G401 (cell line): Measurements from ENCODE around the gene HSPA9. TPM values are rescaled to one million over a fixed set of nuclear protein-coding genes. Genes with fewer than 3 reads are reported as not detected.
"Not testable (repeated sequence)": the region's sequence is repeated elsewhere in the genome, so short reads cannot be mapped to it uniquely, and the experiment has no call there.

Experiments used
- DNase-seq: peaks from one replicate; pipeline ENCODE4 v3.0.0-alpha.2; 2015; ENCODE audit warnings: low spot score
- in situ Hi-C: cut with HindIII; loops from 2 replicates; pipeline ENCODE4 v1.10.0; 2016; ENCODE audit warnings: low sequenced_read_pairs, mixed read lengths
- total RNA-seq: library from RNA; depleted of rRNA; stranded (reverse); fragments of >200 nt; shearing (Covaris generic); gene quantifications from 2 replicates; pipeline ENCODE4 v1.2.3, GENCODE V29; 2014

HSPA9 gene
- total RNA-seq, 1 experiment from 2014 or later: 650 TPM

GRCh38 chr5:138541511-138542179, 33.6 kb downstream of the HSPA9 start:
- no peak for DNase-seq
- in situ Hi-C loops: no loop called here

- no peak for DNase-seq
- in situ Hi-C loops: no loop called here
Observed at GRCh38 chr5:138539791-138540190, 35.4 kb downstream of the HSPA9 start.

DNA sequence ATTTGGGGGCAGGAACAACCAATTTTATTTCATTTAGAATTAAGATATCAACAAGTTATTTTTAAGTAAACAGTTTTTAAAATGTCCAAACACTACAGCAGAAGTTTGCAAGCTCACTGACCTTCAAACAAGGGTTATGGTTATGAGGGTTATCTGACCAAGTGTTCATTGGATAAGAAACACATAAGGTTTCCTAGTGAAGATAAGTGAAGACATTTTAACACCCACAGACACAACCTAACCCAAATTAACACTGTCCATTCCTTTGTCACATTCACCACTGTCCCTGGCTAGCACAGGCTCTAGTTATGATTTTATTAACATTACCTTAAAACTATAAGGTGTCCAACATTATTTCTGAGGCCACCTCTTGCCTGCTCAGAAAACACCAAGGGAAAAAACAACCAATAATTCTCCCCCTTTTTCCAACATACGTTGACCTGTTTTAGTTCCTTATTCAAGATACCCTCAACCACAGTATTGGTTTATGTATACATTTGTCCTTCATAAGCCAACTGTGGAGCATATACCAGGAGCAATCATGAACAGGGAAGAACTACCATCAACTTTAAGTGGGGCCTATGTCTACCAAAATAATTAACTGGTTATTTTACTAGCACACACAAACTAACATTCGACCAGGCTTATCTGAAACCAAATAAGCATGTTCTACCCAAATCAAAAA, 36.1 kb downstream of the HSPA9 start:
- in situ Hi-C loops: no loop called here
- no peak for DNase-seq

- in situ Hi-C loops: no loop called here
- no peak for DNase-seq
Observed at GRCh38 chr5:138536665-138537315, 38.4 kb downstream of the HSPA9 start.

DNA sequence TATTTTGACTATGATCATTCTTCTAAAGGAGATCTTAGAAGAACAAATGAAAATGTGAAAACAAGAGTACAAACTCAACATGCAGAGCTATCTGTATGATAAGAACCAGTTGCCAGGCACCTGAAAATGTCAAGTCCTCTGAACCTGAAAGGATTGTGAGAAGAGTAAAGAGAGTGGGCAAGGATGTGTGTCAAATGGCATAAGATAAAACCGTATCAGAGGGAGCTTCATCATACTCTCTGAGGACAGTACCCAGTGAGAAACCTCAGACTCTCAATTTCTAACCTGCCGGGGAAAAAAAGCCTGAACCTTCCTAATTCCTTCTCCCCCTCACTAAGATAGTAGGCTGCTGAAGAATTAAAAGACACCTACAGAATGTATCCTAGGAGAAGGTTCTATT, 39.0 kb downstream of the HSPA9 start:
- in situ Hi-C loops: no loop called here
- no peak for DNase-seq

GRCh38 chr5:138533973-138534941, 40.9 kb downstream of the HSPA9 start:
- DNase-seq: no peak
- in situ Hi-C loops: no loop called here

GRCh38 chr5:138529812-138530211, 45.4 kb downstream of the HSPA9 start:
- no peak for DNase-seq
- in situ Hi-C loops: no loop called here

DNA sequence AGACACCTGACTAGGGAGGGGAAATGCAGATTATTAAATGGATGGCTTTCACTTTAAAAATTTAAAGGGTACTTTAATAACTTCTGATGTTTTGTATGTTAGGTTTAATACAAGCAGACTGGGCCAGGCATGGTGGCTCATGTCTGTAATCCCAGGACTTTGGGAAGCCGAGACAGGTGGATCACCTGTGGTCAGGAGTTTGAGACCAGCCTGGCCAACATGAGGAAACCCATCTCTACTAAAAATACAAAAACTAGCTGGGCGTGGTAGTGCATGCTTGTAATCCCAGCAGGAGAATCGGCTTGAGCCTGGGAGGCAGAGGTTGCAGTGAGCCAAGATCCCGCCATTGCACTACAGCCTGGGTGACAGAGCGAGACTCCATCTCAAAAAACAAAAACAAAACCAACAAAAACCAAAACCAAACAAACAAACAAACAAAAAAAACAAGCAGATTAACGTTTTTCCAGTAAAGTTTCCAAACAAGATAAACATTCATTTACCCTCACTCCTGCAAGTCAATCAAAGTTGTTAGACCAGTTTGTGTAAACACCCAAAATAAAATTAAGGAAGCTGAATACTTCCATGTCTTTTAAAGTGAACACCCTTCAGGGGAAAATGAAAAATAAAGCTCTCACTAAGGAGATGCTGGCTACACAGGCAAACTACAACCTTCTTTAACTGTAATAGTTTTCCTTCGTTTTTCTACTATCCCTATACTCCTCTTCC, 46.3 kb downstream of the HSPA9 start:
- in situ Hi-C loops: no loop called here
- no peak for DNase-seq

- in situ Hi-C loops: no loop called here
- DNase-seq: no peak
Observed at GRCh38 chr5:138528208-138528607, 47.0 kb downstream of the HSPA9 start.

DNA sequence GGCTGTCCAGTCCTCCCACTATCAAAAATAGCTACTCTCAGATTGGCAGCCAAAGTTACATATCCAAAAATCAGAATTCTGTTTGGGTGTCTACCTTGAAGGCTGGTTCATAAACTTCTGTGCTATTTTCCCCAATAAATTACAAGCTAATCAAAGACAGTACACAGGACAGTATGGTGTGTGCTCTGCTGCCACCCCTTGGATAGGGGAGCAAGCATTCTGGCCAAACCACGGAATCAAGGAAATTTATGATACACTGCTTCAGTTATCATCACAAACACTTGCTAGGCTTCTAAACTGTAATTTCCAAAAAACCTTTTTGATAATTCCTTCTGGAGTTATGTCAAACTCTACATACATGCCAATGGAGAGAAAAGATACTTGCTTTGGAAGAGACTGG, 48.0 kb downstream of the HSPA9 start:
- in situ Hi-C loops: no loop called here
- DNase-seq: no peak

DNA sequence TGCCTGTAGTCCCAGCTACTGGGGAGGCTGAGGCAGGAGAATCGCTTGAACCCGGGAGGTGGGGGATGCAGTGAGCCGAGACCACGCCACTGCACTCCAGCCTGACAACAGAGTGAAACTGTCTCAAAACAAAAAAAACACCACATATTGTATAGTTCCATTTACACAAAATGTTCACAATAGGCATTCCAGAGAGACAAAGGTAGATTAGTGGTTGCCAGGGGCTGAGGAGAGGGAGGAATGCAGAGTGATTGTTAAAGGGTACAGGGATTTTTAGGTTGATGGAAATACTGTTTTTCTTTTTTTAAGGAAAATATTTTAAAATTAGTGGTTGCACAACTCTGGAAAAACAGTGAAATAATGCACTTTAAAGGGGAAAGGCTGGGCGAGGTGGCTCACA, 51.8 kb downstream of the HSPA9 start:
- in situ Hi-C loops: no loop called here
- DNase-seq: no peak

DNA sequence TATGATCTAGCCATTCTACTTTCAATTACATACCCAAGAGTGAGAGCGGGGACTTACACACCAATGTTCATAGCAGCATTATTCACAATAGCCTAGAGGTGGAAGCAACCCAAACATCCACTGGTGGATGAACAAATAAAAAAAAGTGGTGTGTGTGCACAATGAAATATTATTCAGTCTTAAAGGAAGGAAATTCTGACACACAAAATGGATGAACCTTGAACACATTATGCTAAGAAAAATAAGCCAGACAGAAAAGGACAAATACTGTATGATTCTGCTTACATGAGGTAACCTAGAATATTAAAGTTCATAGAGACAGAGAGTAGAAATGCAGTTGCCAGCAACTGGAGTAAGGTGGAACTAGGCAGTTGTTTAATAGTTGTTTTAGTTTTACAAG, 54.2 kb downstream of the HSPA9 start:
- DNase-seq: no peak
- in situ Hi-C loops: no loop called here

- DNase-seq: no peak
- in situ Hi-C loops: no loop called here
Observed at GRCh38 chr5:138517437-138517836, 57.8 kb downstream of the HSPA9 start.

- DNase-seq: no peak
- in situ Hi-C loops: no loop called here
Observed at GRCh38 chr5:138515556-138516245, 59.5 kb downstream of the HSPA9 start.

- no peak for DNase-seq
- in situ Hi-C loops: no loop called here
Observed at GRCh38 chr5:138514021-138514420, 61.2 kb downstream of the HSPA9 start.

DNA sequence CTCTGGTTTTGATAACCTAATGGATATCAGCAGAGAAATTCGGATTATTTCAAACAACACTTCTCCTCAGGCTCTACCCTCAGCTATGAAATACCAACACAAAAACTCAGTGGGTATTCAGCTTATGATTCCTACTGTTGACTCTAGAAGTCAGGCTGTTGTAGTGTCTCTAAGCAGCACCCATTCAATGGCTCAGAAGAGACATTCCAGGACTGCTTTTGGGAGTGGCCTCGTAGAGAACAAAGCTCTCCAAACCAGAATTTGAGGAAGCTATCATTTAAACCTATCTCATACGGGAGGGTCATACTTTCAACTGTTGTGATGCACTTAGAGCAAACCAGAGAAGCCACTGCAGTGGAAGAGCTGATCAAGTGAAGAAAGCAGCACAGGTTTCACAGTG, 66.2 kb downstream of the HSPA9 start:
- in situ Hi-C loops: no loop called here
- DNase-seq: no peak

- in situ Hi-C loops, DNase-seq: not testable (repeated sequence)
Observed at GRCh38 chr5:138507485-138507884, 67.7 kb downstream of the HSPA9 start.
